Renal cortex interstitium (tissue), 15 donors: ENCODE measurements around the gene PTK6. TPM values are rescaled to one million over a fixed set of nuclear protein-coding genes. Genes with fewer than 3 reads are reported as not detected.
A peak's percentile ranks its signal among the peaks of the same experiment; 100 is the strongest.

Experiments
- DNase-seq, 11 donors: peaks; one replicate each; pipeline ENCODE4 v3.0.0-alpha.2; 2013; ENCODE audit warnings: low read depth in 9 of 11, low spot score in 4 of 11; ENCODE audit errors: extremely low read depth in 1 of 11
- long read RNA-seq, 16 experiments: transcript quantifications; one replicate each; lab custom pipeline, GENCODE V29; 2026
- polyA plus RNA-seq, 3 donors: library from polyadenylated mRNA; unstranded; fragments of 120-200 nt; gene quantifications; one replicate each; pipeline ENCODE4 v1.2.1, GENCODE V29; 2013; ENCODE audit not compliant: insufficient read length in 3 of 3

PTK6 gene
- under 1 TPM; 0.50 to 0.82 (median 0.56) TPM for polyA plus RNA-seq
- long read RNA-seq, donor 1: 0 reads
- long read RNA-seq, donor 2: 0 reads
- long read RNA-seq, donor 3: 0 reads
- long read RNA-seq, donor 4, partial matches to known transcripts: 0 of 1 reads
- long read RNA-seq, donor 4, other reads (novel, unspliced or antisense): 0 of 1 reads
- long read RNA-seq, donor 5: 0 reads
- long read RNA-seq, donor 6: 0 reads
- long read RNA-seq, donor 7: 0 reads
- long read RNA-seq, donor 8, partial matches to known transcripts: 0 of 1 reads
- long read RNA-seq, donor 8, other reads (novel, unspliced or antisense): 0 of 1 reads
- long read RNA-seq, donor 9: 0 reads
- long read RNA-seq, donor 10: 0 reads
- long read RNA-seq, donor 11: 0 reads
- long read RNA-seq, donor 12: 0 reads
- long read RNA-seq, donor 13: 0 reads
- long read RNA-seq, donor 14: 0 reads
- long read RNA-seq, donor 15: 0 reads
- long read RNA-seq, donor 16, partial matches to known transcripts: 0 of 1 reads
- long read RNA-seq, donor 16, other reads (novel, unspliced or antisense): 0 of 1 reads

- DNase-seq: no peak
These were observed at the start of gene PTK6 for GRCh38 chr20:63536997-63537524. Gene PTK6 (minus strand): TSS chr20:63537376. CDS start chr20:63537314, 62 bp downstream.

DNA sequence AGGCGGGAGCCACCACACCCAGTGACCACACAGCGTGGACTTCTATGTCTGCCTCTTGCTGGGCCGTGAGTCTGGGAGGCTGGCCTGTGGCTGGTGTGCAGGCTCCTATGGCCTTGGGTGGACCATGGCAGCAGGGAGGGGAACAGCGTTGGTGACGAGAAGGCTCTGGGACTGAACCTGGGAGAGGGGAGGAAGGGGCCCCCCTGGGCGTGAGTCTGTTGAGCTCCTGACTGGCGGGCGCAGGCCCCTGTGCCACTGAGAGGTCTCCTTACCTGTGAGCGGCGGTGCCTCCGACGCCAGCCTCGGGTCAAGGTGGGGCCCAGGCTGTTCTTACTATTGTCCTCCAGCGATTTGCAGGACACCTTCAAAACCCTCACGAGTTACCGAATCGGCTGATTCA lies 49.6 kb upstream of the PTK6 start:
- DNase-seq: no peak

GRCh38 chr20:63585616-63586565 lies 48.7 kb upstream of the PTK6 start:
- DNase-seq: no peak

- DNase-seq: no peak
These were observed 45.3 kb upstream of the PTK6 start for GRCh38 chr20:63582382-63583063.

DNA sequence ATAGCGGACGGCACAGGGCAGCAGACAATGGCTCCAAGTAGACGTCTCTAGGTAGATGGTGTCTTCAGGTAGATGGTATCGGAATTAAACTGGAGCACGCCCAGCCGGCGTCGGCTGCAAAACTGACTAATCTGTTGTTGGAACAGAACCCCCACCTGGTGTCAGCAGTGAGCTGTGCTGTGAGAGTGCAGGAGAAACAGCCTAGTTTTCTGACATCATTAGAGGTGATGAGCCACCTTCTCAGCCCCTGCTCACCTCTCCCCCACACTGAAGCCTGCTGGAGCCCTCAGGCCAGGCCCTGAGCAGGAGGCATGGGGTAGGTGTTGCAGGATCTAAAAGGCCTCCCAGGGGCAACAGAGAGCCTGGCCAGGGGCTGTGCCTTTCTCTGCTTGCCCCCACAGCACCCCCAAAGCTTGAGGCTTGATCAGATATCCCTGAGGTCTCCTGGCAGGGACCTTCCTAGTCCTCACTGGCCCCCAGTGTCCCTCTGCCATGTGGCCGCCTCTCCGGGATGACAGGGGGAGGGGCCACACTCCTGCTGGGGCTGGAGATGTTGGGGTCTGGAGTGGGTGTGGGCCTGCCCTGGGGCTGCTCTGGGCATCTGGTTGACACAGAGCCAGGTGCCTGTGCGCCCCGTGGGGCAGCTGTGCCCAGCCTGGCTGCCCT lies 43.8 kb upstream of the PTK6 start:
- peak in 6 of 11 donors; percentile 17 to 43 (median 28) for DNase-seq

GRCh38 chr20:63579017-63579694 lies 42.0 kb upstream of the PTK6 start:
- no peak for DNase-seq

DNA sequence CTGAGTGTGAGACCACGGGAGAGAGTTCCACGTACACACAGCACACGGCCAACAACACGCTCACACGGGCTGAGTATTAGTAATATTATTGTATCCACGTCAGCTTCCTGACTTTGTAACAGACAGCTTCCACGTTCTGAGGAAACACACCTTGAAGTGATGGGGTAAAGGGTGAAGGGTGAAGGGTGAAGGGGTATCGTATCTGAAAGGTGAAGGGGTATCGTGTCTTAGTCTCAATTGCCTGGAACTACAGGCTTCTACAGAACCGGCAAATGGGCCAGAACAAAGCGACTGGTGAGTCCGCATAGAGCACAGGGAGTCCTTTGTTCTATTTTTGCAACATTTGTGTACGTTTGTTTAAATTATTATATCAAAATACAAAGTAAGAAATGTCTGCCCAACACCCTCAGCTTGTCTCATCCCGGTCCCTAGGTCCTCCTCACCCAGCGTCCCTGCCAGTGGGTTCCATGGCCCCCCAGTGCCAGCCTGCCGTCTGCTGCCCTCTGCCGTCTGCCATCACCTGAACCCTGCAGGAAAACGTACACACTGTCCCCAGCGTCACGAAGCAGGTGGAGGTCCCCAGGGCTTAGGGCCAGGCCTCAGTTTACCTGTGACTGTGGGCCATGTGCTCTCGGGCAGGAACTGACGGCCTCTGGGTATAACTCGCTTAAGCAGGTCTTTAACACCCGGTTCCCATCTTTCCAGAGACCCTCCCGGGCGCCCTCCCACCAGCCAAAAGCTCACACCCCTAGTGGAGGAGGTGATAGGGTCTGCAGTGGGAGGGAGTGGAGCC lies 41.2 kb upstream of the PTK6 start:
- DNase-seq: no peak

DNA sequence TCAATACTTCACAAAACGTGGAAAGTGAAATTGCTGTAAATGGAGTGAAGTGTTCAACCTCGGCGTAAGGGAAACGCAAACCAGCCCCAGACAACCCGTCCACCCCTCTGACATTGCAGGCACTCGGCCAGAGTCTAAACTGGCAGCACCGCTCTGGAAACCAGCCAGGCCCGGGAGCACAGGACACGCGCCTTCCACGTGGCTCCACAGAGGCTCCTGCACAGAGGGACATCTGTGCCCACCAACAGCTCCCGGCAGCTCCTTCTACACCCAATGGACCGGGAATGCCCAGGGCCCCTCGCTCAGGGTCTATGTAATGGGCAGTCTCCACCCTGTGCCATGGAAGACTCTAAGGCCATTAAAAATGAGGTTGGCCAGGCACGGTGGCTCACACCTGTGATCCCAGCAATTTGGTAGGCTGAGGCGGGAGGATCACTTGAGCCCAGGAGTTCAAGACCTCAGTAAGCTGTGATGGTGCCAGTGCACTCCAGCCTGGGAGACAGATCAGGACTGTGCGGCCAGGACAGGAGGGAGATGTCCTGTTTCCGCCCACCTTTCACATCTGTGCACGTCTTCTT lies 40.2 kb upstream of the PTK6 start:
- DNase-seq: no peak

DNA sequence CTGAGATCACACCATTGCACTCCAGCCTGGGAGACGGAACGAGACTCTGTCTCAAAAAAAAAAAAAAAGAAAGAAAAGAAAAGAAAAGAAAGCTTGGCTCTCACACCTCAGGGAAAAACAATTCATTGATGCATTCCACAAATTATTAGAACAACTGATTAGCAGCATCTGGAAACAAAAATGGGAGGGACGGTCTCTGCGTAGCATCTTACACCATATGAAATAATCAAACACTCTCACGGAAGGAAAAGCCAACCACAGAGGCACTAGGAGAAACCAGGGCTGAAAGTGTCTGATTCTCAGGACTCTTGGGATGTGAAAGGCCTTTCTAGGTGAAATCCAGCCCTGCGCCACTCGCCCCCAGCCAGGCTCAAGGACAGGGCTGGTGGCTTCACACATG lies 39.1 kb upstream of the PTK6 start:
- no peak for DNase-seq

DNA sequence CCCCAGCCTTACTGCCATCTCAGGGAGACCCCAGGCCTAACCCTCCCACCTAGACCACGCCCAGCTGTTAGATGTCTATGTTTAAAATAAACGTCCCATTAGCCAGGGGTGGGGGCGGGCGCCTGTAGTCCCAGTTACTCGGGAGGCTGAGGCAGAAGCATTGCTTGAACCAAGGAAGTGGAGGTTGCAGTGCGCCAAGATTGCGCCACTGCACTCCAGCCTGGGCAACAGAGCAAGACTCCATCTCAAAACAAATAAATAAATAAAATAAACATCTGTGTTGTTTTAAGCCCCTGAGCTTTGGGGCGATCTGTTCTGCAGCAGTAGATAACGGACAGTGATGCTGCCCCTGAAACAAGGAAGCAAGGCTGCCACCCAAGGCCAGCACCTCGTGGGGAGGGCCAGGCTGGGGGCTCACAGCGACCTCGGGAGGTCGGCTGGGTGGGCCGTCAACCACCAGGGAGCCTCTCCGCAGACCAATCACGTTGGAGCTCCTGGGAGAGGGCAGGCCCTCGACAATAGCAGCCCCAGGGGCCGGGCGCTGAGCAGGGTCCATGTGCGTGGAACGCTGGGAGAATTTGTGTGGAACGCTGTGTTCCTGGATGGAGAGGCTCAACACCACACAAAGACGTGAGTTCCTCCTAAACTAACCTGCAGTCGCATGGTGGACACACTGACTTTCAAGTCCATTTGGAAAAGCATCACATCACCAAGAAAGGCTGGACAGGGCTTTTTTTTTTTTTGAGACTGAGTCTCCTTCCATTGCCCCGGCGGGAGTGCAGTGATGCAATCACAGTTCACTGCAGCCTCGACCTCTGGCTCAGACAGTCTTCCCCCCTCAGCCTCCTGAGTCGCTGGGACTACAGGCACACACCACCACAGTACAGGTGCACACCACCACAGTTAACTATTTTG lies 37.9 kb upstream of the PTK6 start:
- no peak for DNase-seq

DNA sequence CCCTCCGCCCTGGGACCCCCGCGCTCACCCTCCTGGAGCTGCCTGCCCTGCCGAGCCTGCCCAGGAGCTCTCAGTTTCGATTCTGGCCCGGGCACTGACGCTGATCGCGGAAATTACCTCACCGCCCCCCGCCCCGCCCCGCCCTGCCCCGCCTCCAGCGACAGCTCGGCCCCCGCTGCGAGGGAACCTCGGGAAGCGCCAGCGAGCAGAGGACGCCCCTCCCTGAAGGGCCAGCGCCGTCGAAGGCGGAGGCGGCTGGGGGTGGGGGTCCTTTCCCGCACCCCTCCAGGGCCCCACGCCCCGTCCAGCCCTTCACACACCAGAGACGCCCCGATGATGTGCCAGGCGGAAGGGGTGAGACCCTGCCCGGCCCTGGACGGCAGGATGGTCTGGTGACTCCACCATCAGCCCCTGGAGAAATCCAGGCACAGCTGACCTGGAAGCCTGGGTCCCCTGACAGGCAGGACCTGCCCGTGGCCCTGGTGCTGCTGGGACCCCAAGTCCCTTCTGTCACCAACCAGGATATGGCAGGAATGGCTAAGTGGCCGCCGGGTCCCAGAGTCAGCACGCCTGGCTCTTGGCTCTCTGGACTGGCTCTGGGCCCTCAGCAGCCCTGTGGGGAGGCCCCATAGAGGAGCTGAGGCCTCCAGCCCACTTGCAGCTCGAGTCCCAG lies 37.1 kb upstream of the PTK6 start, which contains the start of gene HELZ2:
Gene HELZ2, minus strand, starts transcription at position 84 of the 673 bp plus-strand sequence. CDS start 1,854 bp downstream, outside the sequence.
- peak in 4 of 11 donors; percentile 42 to 63 (median 46) for DNase-seq

DNA sequence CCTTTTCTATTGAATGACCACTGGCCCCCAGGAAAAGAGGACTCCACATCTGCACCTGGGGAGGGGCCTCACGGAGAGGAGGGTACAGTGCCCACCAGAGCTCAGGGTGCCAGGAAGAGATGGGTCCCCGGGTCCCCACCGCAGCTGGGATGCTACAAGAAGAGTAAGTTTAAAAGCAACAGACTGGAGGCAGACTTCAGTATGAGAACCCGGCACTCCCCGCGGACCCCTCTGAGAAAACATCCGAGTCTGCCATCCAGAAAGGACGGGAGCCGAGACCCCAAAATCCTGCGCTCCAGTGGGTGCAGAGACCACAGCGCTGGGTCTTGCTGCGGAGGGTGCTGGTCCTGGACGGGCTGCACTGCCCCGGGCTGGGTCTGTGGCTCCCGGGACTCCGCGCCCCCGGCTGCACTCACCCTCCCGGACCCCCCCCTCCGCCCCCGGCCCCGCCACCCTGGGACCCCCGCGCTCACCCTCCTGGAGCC lies 36.5 kb upstream of the PTK6 start:
- no peak for DNase-seq

- DNase-seq: no peak
These were observed 35.8 kb upstream of the PTK6 start for GRCh38 chr20:63572788-63573646.
